ENCODE results near the gene GOLGA6L25.
"Not testable (repeated sequence)": the region's sequence is repeated elsewhere in the genome, so short reads cannot be mapped to it uniquely, and the experiment has no call there.

Gene GOLGA6L25

DNA sequence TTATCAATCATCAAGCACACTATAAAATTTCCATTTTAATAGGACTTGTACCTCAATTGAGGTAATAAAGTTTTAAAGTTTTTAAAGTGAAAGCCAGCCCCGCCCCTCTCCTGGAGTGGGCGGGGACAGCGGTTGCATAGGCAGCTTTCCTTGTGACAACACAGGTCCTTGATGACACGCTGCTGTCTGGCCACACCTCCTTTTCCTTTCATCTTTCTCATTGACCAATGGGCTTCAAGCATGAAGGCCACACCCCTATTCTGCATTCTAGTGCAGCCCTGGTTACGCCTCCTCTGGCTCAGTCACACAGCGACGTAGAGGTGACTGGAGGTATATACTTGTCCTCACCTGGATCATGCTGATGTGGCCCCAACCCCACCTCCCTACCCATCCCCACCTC lies at the start of gene GOLGA6L25:
GOLGA6L25 (plus strand) TSS at position 301 of the 400 bp plus-strand sequence; CDS start at position 362, 61 bp downstream.
- not testable (repeated sequence) for DNase-seq (ENCODE audit: extremely low spot score, insufficient read length, low read depth); FAIRE-seq

DNA sequence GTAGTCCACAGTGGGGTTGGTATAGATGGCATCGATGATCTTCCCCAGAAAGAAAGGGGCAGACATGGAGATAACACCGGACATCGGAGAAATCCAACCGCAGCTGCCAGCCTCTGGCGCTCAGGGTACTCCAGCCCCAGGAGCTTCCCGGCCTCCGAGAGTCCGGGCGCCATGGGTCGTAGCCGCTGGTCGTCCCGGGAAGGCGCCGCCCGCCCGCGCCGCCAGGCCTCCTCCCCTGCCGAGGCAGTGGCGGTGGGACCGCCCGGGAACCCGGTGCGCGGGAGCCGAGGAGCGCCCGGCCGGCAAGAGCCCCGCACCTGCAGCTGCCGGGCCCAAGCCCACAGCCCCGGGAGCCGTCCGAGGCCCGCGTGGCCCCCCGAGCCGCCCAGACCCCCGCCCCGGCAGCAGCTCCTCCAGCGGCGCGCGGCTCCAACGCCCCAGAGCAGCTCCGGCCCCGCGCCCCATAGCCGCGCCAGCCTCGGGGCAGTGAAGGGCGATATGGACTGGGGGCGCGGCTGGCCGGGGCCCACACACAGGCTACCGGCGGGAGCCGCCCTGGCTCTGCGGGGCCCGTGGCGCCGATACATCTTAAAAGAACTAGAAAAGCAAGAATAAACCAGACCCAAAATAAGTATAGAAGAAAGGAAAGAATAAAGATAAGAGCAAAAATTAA lies 45.0 kb upstream of the GOLGA6L25 start:
- DNase-seq (ENCODE audit: extremely low spot score, insufficient read length, low read depth); FAIRE-seq: not testable (repeated sequence)

DNA sequence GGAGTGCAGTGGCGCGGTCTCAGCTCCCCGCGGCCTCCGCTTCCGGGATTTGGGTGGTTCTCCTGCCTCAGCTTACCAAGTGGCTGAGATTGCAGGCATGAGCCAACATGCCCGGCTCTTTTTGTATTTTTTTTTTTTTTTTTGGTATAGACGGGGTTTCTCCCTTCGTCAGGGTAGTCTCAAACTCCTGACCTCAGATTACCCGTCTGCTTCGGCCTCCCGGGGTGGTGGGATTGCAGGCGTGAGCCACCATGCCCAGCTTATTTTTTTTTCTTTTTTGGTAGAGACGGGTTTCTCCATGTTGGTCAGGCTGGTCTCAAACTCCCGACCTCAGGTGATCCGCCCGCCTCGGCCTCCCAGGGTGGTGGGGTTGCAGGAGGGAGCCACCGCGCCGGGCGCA lies 39.2 kb upstream of the GOLGA6L25 start:
- not testable (repeated sequence) for FAIRE-seq; DNase-seq (ENCODE audit: extremely low spot score, insufficient read length, low read depth)

DNA sequence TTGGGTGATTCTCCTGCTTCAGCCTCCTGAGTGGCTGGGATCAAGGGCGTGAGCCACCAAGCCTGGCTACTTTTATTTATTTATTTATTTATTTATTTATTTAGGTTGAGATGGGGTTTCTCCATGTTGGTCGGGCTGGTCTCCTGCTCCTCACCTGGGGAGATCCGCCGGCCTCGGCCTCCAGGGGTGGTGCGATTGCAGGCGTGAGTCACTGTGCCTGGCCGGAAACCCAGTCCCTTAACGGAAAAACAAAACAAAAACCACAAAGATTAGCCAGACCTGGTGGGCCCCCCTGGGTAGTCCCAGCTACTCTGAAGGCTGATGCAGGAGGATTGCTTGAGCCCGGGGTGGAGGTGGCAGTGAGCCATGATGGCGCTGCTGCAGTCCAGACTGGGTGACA lies 38.2 kb upstream of the GOLGA6L25 start:
- not testable (repeated sequence) for FAIRE-seq; DNase-seq (ENCODE audit: extremely low spot score, insufficient read length, low read depth)

GRCh38 chr15:28532954-28533353 lies 20.4 kb upstream of the GOLGA6L25 start, which contains the start of gene GOLGA8G:
Gene GOLGA8G (minus strand): TSS chr15:28532971. CDS start chr15:28532909, 62 bp downstream.
- not testable (repeated sequence) for DNase-seq (ENCODE audit: extremely low spot score, insufficient read length, low read depth); FAIRE-seq

- not testable (repeated sequence) for FAIRE-seq; DNase-seq (ENCODE audit: extremely low spot score, insufficient read length, low read depth)
Observed at GRCh38 chr15:28573351-28573750, 20.0 kb downstream of the GOLGA6L25 start.

DNA sequence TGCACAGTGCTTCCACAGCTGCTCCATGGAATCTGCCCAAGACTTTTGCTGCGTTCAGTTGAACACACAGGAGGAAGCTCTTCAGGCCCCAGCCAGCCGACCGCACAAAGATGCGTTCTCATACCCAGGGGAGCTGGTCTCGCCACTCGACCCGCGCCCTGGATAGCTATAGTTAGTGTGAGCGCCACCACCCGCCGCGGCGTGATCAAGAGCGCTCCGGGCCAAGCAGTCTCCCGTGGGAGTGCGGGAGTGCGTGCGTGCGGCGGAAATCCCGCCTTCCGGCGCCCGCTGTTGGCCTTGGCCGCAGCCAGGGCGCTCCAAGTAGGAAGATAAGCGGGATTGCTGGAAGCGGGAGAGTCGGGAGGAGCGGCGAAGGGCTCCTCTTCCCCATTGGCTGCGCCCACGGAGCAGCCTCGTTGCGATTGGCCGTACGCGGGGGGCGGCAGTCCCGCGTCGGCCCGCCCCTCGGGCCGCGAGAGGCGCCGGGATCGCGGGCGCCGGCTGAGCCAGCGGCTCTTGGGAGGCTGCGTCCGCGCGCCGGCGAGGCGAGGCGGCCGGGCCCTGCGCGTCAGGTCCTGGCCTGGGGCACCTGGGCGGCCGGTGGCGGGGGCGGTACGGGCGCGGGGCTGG lies 35.7 kb downstream of the GOLGA6L25 start:
- FAIRE-seq = not testable (repeated sequence)

GRCh38 chr15:28589769-28590168 lies 36.4 kb downstream of the GOLGA6L25 start:
- DNase-seq (ENCODE audit: extremely low spot score, insufficient read length, low read depth); FAIRE-seq: not testable (repeated sequence)

More for the DNA sequence above, 35.7 kb downstream of the GOLGA6L25 start:
- not testable (repeated sequence) for DNase-seq (ENCODE audit: extremely low spot score, insufficient read length, low read depth)

GRCh38 chr15:28592395-28592794 lies 39.0 kb downstream of the GOLGA6L25 start:
- FAIRE-seq; DNase-seq (ENCODE audit: extremely low spot score, insufficient read length, low read depth): not testable (repeated sequence)

DNA sequence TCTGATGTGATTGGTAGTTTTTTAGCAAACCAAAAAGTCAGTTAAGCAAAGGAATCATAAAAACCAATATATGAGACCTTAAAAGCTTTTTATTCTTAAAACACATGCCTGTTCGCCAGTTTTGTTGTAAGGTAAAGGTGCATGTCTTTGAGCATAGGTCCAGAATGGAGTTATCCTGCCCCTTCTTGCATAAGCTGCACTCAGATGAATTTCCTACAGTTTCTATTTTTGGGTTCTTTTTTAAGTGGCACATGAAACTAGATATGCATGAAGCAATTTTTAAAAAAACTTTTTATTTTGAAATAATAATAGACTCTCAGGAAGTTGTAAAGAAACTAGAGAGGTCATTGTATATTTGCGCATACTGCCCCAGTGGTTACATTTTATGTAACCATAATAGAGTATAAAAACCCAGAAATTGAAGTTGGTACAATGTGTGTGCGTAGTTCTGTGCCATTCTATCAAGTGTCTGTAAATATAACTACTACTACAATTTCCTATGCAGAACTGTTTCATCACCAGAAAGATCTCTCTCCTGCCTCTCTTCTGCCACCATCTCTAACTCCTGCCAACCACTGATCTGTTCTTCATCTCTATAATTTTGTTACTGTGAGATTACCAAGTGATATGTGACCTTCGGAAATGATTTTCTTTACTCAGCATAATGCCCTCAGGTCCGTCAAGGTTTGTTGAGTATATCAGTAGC lies 40.2 kb downstream of the GOLGA6L25 start:
- not testable (repeated sequence) for FAIRE-seq

DNA sequence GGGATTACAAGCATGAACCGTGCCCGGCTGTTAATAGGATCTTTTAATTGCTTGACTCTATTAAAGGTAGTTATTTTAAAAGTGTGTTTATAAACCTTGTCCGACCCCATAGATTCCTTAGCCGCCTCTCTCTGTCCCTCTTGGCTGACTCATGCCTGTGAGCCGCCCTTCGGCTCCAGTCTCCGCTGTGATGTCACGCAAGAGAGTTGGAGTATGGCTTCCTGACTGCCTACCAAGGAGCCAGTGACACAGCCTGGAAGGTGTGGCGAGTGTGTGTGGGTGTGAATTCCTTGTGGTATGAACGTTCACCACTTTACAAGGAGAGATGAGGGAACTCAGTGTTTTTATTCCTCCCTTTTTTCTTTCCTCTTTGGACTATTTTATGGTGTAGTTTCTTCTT lies 44.1 kb downstream of the GOLGA6L25 start:
- DNase-seq (ENCODE audit: extremely low spot score, insufficient read length, low read depth); FAIRE-seq: not testable (repeated sequence)

More for the DNA sequence above, 40.2 kb downstream of the GOLGA6L25 start:
- DNase-seq (ENCODE audit: extremely low spot score, insufficient read length, low read depth) = not testable (repeated sequence)

DNA sequence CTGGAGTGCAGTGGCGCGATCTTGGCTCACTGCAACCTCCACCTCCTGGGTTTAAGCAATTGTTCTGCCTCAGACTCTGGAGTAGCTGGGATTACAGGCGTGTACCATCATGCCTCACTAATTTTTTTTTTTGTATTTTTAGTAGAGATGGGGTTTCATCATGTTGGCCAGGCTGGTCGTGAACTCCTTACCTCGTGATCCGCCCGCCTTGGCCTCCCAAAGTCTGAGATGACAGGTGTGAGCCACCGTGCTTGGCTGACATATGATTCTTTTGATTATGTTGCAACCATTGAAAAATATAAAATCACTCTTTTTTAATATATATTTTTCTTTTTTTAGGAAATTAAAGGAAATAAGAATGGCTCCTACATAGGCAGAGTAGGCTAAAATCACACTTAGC lies 44.8 kb downstream of the GOLGA6L25 start:
- not testable (repeated sequence) for DNase-seq (ENCODE audit: extremely low spot score, insufficient read length, low read depth); FAIRE-seq

GRCh38 chr15:28602152-28602551 lies 48.8 kb downstream of the GOLGA6L25 start:
- DNase-seq (ENCODE audit: extremely low spot score, insufficient read length, low read depth); FAIRE-seq: not testable (repeated sequence)
